Thoracic aorta (tissue), 2 donors: ENCODE results near the gene RBM22. TPM values are rescaled to one million over a fixed set of nuclear protein-coding genes. Genes with fewer than 3 reads are reported as not detected.

Experiments used
- ATAC-seq: fragments of 150-250 bp; one replicate; pipeline ENCODE4 v1.8.0; 2017; ENCODE audit warnings: low read depth; ENCODE audit not compliant: insufficient number of reproducible peaks, low FRiP score
- DNase-seq: peaks from one replicate; pipeline ENCODE4 v3.0.0-alpha.2; 2020; ENCODE audit warnings: low spot score
- H3K27ac ChIP-seq, 2 donors: fragments of 200-600 bp; sonication (generic); 1 replicate in 1 of 2; 2 replicates in 1 of 2; pipeline ENCODE4 v1.5.1; 2016; ENCODE audit warnings: mild to moderate bottlenecking in 2 of 2, moderate library complexity in 2 of 2
- H3K27me3 ChIP-seq: fragments of 200-600 bp; sonication (generic); replicated peaks from 2 replicates; pipeline ENCODE4 v1.6.0; 2016; ENCODE audit warnings: mild to moderate bottlenecking; ENCODE audit not compliant: insufficient read depth
- H3K36me3 ChIP-seq: fragments of 200-600 bp; sonication (generic); one replicate; pipeline ENCODE4 v1.5.1; 2016
- H3K4me1 ChIP-seq, 2 donors: fragments of 200-600 bp; sonication (generic); 1 replicate in 1 of 2; 2 replicates in 1 of 2; pipeline versions ENCODE4 v1.5.1 to v1.6.0; 2016; ENCODE audit warnings: low read depth in 2 of 2, mild to moderate bottlenecking in 1 of 2; ENCODE audit not compliant: control insufficient read depth in 1 of 2
- H3K4me3 ChIP-seq: fragments of 200-600 bp; sonication (generic); 2 replicates; pipeline ENCODE4 v1.5.1; 2016; ENCODE audit warnings: mild to moderate bottlenecking
- H3K9me3 ChIP-seq: fragments of 200-600 bp; sonication (generic); 2 replicates; pipeline ENCODE4 v1.5.1; 2016
- total RNA-seq, 2 donors: library from RNA; depleted of rRNA; stranded (reverse); fragments of >200 nt; gene quantifications; one replicate each; pipeline versions ENCODE4 v1.1.0 to v1.2.3, GENCODE V29; 2016
- TF ChIP-seq, protein P1 (sequence below): fragments of 200-600 bp; sonication (generic); IDR thresholded peaks from one replicate; pipeline ENCODE4 v1.5.1; 2019; ENCODE audit warnings: antibody characterized with exemption

RBM22 gene
- total RNA-seq, 2 donors from 2014 or later, result 37.8 to 46.5 TPM

DNA sequence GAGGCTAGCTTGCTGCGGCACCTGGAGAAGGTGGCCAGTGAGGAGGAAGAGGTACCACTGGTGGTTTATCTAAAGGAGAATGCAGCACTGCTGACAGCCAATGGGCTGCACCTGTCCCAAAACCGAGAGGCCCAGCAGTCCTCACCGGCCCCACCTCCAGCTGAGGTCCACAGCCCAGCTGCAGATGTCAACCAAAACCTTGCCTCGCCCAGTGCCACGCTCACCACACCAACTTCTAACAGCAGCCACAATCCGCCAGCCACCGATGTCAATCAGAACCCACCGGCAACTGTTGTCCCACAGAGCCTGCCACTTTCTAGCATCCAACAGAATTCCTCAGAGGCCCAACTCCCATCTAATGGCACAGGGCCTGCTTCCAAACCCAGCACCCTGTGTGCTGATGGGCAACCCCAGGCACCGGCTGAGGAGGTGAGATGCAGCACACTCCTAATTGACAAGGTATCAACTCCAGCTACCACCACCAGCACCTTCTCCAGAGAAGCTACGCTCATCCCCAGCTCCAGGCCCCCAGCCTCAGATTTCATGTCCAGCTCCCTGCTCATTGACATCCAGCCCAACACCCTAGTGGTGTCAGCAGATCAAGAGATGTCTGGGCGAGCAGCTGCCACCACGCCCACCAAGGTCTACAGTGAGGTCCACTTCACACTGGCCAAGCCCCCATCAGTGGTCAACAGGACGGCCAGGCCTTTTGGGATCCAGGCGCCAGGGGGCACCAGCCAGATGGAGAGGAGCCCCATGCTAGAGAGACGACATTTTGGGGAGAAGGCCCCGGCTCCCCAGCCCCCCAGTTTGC lies 52.4 kb downstream of the RBM22 start:
- Histone ChIP-seq H3K4me3 (peak overlapping the region; percentile 5), H3K36me3 (peaks cover 41% of the 10 kb centered on the region), H3K27ac (peak overlapping the region; percentile 75 to 98), H3K9me3 (no peaks in the 10 kb centered on the region), H3K4me1 (peaks cover 79 to 99% of the 10 kb centered on the region in 2 donors), H3K27me3 (no peaks in the 10 kb centered on the region)
- DNase-seq (no peak), ATAC-seq (no peak)
- TF ChIP-seq, protein P1, sequence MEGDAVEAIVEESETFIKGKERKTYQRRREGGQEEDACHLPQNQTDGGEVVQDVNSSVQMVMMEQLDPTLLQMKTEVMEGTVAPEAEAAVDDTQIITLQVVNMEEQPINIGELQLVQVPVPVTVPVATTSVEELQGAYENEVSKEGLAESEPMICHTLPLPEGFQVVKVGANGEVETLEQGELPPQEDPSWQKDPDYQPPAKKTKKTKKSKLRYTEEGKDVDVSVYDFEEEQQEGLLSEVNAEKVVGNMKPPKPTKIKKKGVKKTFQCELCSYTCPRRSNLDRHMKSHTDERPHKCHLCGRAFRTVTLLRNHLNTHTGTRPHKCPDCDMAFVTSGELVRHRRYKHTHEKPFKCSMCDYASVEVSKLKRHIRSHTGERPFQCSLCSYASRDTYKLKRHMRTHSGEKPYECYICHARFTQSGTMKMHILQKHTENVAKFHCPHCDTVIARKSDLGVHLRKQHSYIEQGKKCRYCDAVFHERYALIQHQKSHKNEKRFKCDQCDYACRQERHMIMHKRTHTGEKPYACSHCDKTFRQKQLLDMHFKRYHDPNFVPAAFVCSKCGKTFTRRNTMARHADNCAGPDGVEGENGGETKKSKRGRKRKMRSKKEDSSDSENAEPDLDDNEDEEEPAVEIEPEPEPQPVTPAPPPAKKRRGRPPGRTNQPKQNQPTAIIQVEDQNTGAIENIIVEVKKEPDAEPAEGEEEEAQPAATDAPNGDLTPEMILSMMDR, result no peak

DNA sequence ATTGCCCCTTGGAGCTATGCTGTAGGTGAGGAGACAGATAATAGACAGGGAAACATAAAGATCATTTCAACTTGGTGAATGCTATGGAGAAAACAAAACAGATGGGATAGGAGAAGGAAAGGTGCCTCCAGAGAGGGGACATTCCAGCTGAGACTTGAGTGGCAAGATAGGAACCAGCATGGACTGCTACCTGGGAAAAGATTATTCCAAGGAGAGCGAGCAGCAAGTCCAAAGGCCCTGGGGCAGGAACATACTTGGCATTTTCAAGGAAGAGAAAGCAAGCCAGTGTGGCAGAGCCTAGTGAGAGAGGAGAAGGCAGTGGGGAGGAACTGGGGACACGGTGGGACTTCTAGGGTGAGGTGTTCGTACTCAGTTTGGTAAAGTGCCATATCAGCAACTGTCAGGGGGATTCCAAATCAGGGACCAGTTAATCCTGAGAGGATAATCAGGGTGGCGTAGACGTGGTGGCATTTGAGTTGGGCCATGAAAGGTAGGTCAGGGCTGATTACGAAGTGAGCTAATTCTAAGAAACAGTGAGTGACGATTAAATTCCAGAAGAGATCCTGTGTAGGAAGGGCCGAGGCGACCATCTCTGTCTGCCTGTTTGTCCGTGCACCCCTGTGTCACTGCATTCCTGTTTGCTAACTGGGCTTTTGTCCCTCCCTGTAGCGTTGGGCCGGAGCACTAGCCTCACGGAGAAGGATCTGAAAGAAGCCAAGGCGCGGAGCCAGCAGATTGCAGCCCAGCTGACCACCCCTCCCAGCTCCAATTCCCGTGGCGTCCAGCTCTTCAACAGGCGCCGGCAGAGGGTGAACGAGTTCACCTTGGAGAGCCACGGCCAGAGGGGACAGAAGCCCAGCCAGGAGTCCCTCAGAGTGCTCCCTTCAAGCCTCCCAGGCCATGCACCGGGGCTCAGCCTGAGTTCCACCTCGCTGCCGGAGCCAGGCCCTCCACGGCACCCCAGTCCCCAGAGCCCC lies 53.3 kb downstream of the RBM22 start:
- Histone ChIP-seq H3K4me3 (peak overlapping the region; percentile 5), H3K36me3 (peaks cover 39% of the 10 kb centered on the region), H3K4me1 (peaks cover 83 to 99% of the 10 kb centered on the region in 2 donors), H3K9me3 (no peaks in the 10 kb centered on the region), H3K27ac (peak overlapping the region; percentile 75 to 98), H3K27me3 (no peaks in the 10 kb centered on the region)
- DNase-seq (peak; percentile 62), ATAC-seq (no peak)
- TF ChIP-seq, protein P1, result no peak

DNA sequence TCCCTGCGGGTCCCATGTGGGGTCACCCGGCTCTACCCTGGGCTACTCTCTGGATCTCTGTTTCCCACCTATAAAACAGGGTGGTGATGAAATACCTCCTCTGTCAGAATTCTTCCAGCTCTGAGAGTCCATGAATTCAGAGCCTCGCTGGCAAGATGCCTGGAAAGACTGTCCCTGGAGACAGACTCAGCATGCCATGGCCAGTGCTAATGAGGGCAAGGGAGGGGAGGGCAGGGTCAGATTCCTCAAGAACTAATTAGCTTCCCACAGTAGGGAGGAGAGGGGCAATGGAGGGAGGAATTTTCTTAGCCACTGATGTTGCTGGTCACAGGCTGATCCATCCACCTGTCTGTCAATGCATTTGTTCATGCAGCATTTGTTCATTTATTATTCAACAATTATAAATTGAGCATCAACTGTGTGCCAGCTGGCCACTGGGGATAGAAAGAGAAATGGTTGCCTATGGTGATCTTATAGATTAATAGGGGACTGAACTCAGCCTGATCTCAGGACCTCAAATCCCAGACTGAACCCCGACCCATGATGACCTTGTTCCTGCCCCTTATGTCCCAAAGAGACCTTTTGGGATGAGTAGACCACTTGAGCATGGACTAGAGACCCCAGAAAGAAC lies 55.7 kb downstream of the RBM22 start:
- Histone ChIP-seq H3K9me3 (no peaks in the 10 kb centered on the region), H3K4me3 (peak overlapping the region; percentile 8), H3K4me1 (peaks cover 84 to 97% of the 10 kb centered on the region in 2 donors), H3K27me3 (no peaks in the 10 kb centered on the region), H3K36me3 (peaks cover 22% of the 10 kb centered on the region), H3K27ac (peak overlapping the region; percentile 94 to 98)
- ATAC-seq, result peak; percentile 23
- TF ChIP-seq, protein P1, result no peak
- DNase-seq, result peak; percentile 69

DNA sequence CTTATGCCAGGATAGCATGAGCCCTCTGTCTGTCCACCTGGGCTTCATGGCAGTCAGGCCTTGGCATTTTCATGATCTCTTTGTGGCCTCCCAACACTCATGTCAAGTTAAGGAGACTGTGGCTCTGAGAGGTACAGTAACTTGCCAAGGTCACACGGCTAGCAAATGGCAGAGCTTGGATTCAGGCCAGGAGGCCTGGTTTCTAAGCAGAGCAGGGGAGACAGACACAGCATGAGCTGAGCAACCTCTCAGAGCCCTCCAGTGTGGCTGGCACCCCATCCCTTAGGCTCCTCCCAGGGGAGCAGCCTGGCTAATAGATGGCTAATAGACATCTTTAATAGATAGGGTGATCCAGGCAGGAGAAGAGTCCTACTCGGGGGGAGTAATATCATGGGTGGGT lies 56.3 kb downstream of the RBM22 start:
- TF ChIP-seq, protein P1, result no peak
- H3K36me3 ChIP-seq, result peaks cover 17% of the 10 kb centered on the region
- no peak for DNase-seq
- H3K4me3 ChIP-seq, result peak overlapping the region; percentile 8
- H3K4me1 ChIP-seq, result peaks cover 84 to 97% of the 10 kb centered on the region in 2 donors
- H3K27me3 ChIP-seq, result no peaks in the 10 kb centered on the region
- no peaks in the 10 kb centered on the region for H3K9me3 ChIP-seq
- H3K27ac ChIP-seq, result peak overlapping the region; percentile 94 to 98
- no peak for ATAC-seq
